Stimulated activated naive CD4-positive, alpha-beta T cell treated with Interleukin-2 at 50 U/mL for 16 hours (primary cell): ENCODE data around the gene SLC16A14.
A peak's percentile ranks its signal among the peaks of the same experiment; 100 is the strongest.

Experiments used
- DNase-seq: peaks from one replicate; lab custom pipeline; 2025; lab: John Stamatoyannopoulos, UW

The SLC16A14 gene

GRCh38 chr2:230042195-230042594, 26.5 kb downstream of the SLC16A14 start:
- DNase-seq: no peak

GRCh38 chr2:230023313-230023712, 45.4 kb downstream of the SLC16A14 start:
- DNase-seq: no peak

- DNase-seq: no peak
These were observed 49.0 kb downstream of the SLC16A14 start for GRCh38 chr2:230019742-230020141.

- DNase-seq: no peak
These were observed 50.6 kb downstream of the SLC16A14 start for GRCh38 chr2:230018153-230018552.

GRCh38 chr2:230016844-230017243, 51.9 kb downstream of the SLC16A14 start:
- no peak for DNase-seq

GRCh38 chr2:230012267-230012884, 56.3 kb downstream of the SLC16A14 start:
- no peak for DNase-seq

- no peak for DNase-seq
These were observed 57.1 kb downstream of the SLC16A14 start for GRCh38 chr2:230011617-230012016.

GRCh38 chr2:230010501-230010900, 58.2 kb downstream of the SLC16A14 start:
- DNase-seq: no peak

- DNase-seq: no peak
These were observed 60.0 kb downstream of the SLC16A14 start for GRCh38 chr2:230008708-230009066.

GRCh38 chr2:230007931-230008707, 60.6 kb downstream of the SLC16A14 start:
- peak; percentile 78 for DNase-seq

GRCh38 chr2:230000118-230000841, 68.4 kb downstream of the SLC16A14 start:
- DNase-seq: no peak

GRCh38 chr2:229997565-229997964, 71.2 kb downstream of the SLC16A14 start:
- DNase-seq: no peak

- DNase-seq: no peak
These were observed 72.4 kb downstream of the SLC16A14 start for GRCh38 chr2:229996320-229996719.

GRCh38 chr2:229993236-229993635, 75.5 kb downstream of the SLC16A14 start:
- no peak for DNase-seq
